ENCODE results near the gene RBPJ.
"Not testable (repeated sequence)": the region's sequence is repeated elsewhere in the genome, so short reads cannot be mapped to it uniquely, and the experiment has no call there.

The RBPJ gene

GRCh38 chr4:26354491-26354890 lies 33.7 kb downstream of the RBPJ start:
- H3K9ac ChIP-seq (ENCODE audit: low read length): no peak overlapping the region
- no peaks in the 10 kb centered on the region for H3K9me2 ChIP-seq (ENCODE audit: low read depth, low read length)
- H3K4me3 ChIP-seq (ENCODE audit: low read depth, low read length, poor library complexity, severe bottlenecking): no peak overlapping the region
- H3K4me1 ChIP-seq (ENCODE audit: insufficient read depth, low read length, severe bottlenecking): peaks cover 4% of the 10 kb centered on the region
- H3K79me2 ChIP-seq (ENCODE audit: insufficient read depth, low read length): peaks cover 28% of the 10 kb centered on the region
- TF ChIP-seq CTCF (IDR thresholded peaks at IDR 0.05; ENCODE audit: low read length) (no peak), EZH2 (IDR thresholded peaks at IDR 0.05; ENCODE audit: borderline replicate concordance, low read length) (no peak)
- H3K27ac ChIP-seq (ENCODE audit: low read depth, low read length, poor library complexity, severe bottlenecking): no peak overlapping the region
- no peak overlapping the region for H2AFZ ChIP-seq (ENCODE audit: low read length)
- H3F3A ChIP-seq (ENCODE audit: insufficient read depth, low read length): no peaks in the 10 kb centered on the region
- H3K27me3 ChIP-seq (ENCODE audit: insufficient read depth, low read length): no peaks in the 10 kb centered on the region
- no peaks in the 10 kb centered on the region for H3K36me3 ChIP-seq (ENCODE audit: insufficient read depth, low read length)
- no peaks in the 10 kb centered on the region for H4K20me1 ChIP-seq (ENCODE audit: insufficient read depth, low read length)
- H3K4me2 ChIP-seq (ENCODE audit: low read length): no peak overlapping the region
- no peaks in the 10 kb centered on the region for H3K9me3 ChIP-seq (ENCODE audit: low read length)

DNA sequence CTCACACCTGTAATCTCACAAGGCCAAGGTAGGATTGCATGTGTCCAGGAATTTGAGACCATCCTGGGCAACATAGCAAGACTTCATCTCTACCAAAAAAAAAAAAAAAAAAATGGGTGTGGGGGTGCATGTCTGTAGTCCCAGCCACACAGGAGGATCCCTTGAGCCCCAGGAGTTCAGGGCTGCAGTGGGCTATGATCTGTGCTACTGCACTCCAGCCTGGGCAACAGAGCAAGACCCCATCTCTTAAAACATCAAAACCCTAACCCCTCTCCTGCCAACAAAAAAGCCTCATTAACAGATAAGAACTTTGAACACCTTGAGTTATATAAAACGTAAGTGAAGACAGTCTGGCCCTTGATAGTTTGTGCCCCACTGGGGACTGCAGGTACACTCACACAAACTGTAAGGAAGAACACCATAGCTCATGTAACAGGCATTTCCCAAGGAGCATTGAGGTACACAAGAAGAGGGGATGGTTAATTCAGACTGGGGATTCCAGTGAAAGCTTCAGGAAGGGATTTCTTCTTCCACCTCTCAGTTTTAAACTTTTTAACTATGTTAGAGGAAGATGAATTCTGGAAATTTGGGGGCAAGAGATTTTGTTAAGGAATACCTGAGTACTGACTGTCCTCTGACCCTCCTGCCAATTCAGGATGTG lies 34.7 kb downstream of the RBPJ start:
- no peak overlapping the region for H3K9ac ChIP-seq (ENCODE audit: low read length)
- no peak overlapping the region for H3K27ac ChIP-seq (ENCODE audit: low read depth, low read length, poor library complexity, severe bottlenecking)
- H3K9me3 ChIP-seq (ENCODE audit: low read length): no peaks in the 10 kb centered on the region
- H3F3A ChIP-seq (ENCODE audit: insufficient read depth, low read length): no peaks in the 10 kb centered on the region
- H3K36me3 ChIP-seq (ENCODE audit: insufficient read depth, low read length): no peaks in the 10 kb centered on the region
- no peak for TF ChIP-seq EZH2 (IDR thresholded peaks at IDR 0.05; ENCODE audit: borderline replicate concordance, low read length)
- no peak for TF ChIP-seq CTCF (IDR thresholded peaks at IDR 0.05; ENCODE audit: low read length)
- H3K27me3 ChIP-seq (ENCODE audit: insufficient read depth, low read length): no peaks in the 10 kb centered on the region
- peaks cover 19% of the 10 kb centered on the region for H3K79me2 ChIP-seq (ENCODE audit: insufficient read depth, low read length)
- no peaks in the 10 kb centered on the region for H4K20me1 ChIP-seq (ENCODE audit: insufficient read depth, low read length)
- no peaks in the 10 kb centered on the region for H3K9me2 ChIP-seq (ENCODE audit: low read depth, low read length)
- peaks cover 4% of the 10 kb centered on the region for H3K4me1 ChIP-seq (ENCODE audit: insufficient read depth, low read length, severe bottlenecking)
- H2AFZ ChIP-seq (ENCODE audit: low read length): no peak overlapping the region
- H3K4me2 ChIP-seq (ENCODE audit: low read length): no peak overlapping the region
- no peak overlapping the region for H3K4me3 ChIP-seq (ENCODE audit: low read depth, low read length, poor library complexity, severe bottlenecking)

GRCh38 chr4:26356081-26356501 lies 35.3 kb downstream of the RBPJ start:
- TF ChIP-seq CTCF (IDR thresholded peaks at IDR 0.05; ENCODE audit: low read length) (no peak), EZH2 (IDR thresholded peaks at IDR 0.05; ENCODE audit: borderline replicate concordance, low read length) (no peak)
- H3K27ac ChIP-seq (ENCODE audit: low read depth, low read length, poor library complexity, severe bottlenecking): no peak overlapping the region
- H3F3A ChIP-seq (ENCODE audit: insufficient read depth, low read length): no peaks in the 10 kb centered on the region
- H2AFZ ChIP-seq (ENCODE audit: low read length): no peak overlapping the region
- H3K9me3 ChIP-seq (ENCODE audit: low read length): no peaks in the 10 kb centered on the region
- no peak overlapping the region for H3K9ac ChIP-seq (ENCODE audit: low read length)
- H3K4me1 ChIP-seq (ENCODE audit: insufficient read depth, low read length, severe bottlenecking): peaks cover 4% of the 10 kb centered on the region
- no peak overlapping the region for H3K4me2 ChIP-seq (ENCODE audit: low read length)
- no peaks in the 10 kb centered on the region for H3K27me3 ChIP-seq (ENCODE audit: insufficient read depth, low read length)
- no peaks in the 10 kb centered on the region for H3K9me2 ChIP-seq (ENCODE audit: low read depth, low read length)
- peaks cover 17% of the 10 kb centered on the region for H3K79me2 ChIP-seq (ENCODE audit: insufficient read depth, low read length)
- no peaks in the 10 kb centered on the region for H4K20me1 ChIP-seq (ENCODE audit: insufficient read depth, low read length)
- no peak overlapping the region for H3K4me3 ChIP-seq (ENCODE audit: low read depth, low read length, poor library complexity, severe bottlenecking)
- no peaks in the 10 kb centered on the region for H3K36me3 ChIP-seq (ENCODE audit: insufficient read depth, low read length)

- H3F3A ChIP-seq (ENCODE audit: insufficient read depth, low read length); H4K20me1 ChIP-seq (ENCODE audit: insufficient read depth, low read length); H3K27ac ChIP-seq (ENCODE audit: low read depth, low read length, poor library complexity, severe bottlenecking); H2AFZ ChIP-seq (ENCODE audit: low read length); H3K9ac ChIP-seq (ENCODE audit: low read length); H3K9me3 ChIP-seq (ENCODE audit: low read length); H3K4me2 ChIP-seq (ENCODE audit: low read length); H3K27me3 ChIP-seq (ENCODE audit: insufficient read depth, low read length); H3K36me3 ChIP-seq (ENCODE audit: insufficient read depth, low read length); H3K4me1 ChIP-seq (ENCODE audit: insufficient read depth, low read length, severe bottlenecking); H3K4me3 ChIP-seq (ENCODE audit: low read depth, low read length, poor library complexity, severe bottlenecking); H3K9me2 ChIP-seq (ENCODE audit: low read depth, low read length): not testable (repeated sequence)
- H3K79me2 ChIP-seq (ENCODE audit: insufficient read depth, low read length): peaks cover 14% of the 10 kb centered on the region
Measured at GRCh38 chr4:26359521-26359920, 38.7 kb downstream of the RBPJ start.

All from OCI-LY1 (cell line).